Measurements from ENCODE around the gene CATSPER3.

Gene CATSPER3

GRCh38 chr5:135047347-135047695 lies 79.6 kb downstream of the CATSPER3 start:
- no peak for TF ChIP-seq CTCF (IDR thresholded peaks at IDR 0.05; ENCODE audit: extremely low read depth, missing control alignments)

GRCh38 chr5:135048286-135048685 lies 80.6 kb downstream of the CATSPER3 start:
- no peak for TF ChIP-seq CTCF (IDR thresholded peaks at IDR 0.05; ENCODE audit: extremely low read depth, missing control alignments)
- no peak for DNase-seq (ENCODE audit: low spot score)

More at GRCh38 chr5:135047347-135047695, 79.6 kb downstream of the CATSPER3 start:
- DNase-seq (ENCODE audit: low spot score) = no peak

- DNase-seq (ENCODE audit: low spot score) = no peak
- TF ChIP-seq CTCF (IDR thresholded peaks at IDR 0.05; ENCODE audit: extremely low read depth, missing control alignments) = no peak
Observed at GRCh38 chr5:135048930-135049329, 81.2 kb downstream of the CATSPER3 start.

GRCh38 chr5:135050244-135050767 lies 82.6 kb downstream of the CATSPER3 start:
- DNase-seq (ENCODE audit: low spot score) = no peak
- TF ChIP-seq CTCF (IDR thresholded peaks at IDR 0.05; ENCODE audit: extremely low read depth, missing control alignments) = no peak

- no peak for DNase-seq (ENCODE audit: low spot score)
- TF ChIP-seq CTCF (IDR thresholded peaks at IDR 0.05; ENCODE audit: extremely low read depth, missing control alignments) = no peak
Observed at GRCh38 chr5:135051399-135051798, 83.7 kb downstream of the CATSPER3 start.

- no peak for TF ChIP-seq CTCF (IDR thresholded peaks at IDR 0.05; ENCODE audit: extremely low read depth, missing control alignments)
- no peak for DNase-seq (ENCODE audit: low spot score)
Observed at GRCh38 chr5:135051872-135052271, 84.2 kb downstream of the CATSPER3 start.

- DNase-seq (ENCODE audit: low spot score) = no peak
Observed at GRCh38 chr5:135052511-135053145, 84.9 kb downstream of the CATSPER3 start.

More at GRCh38 chr5:135052511-135053145, 84.9 kb downstream of the CATSPER3 start:
- TF ChIP-seq CTCF (IDR thresholded peaks at IDR 0.05; ENCODE audit: extremely low read depth, missing control alignments) = no peak
